Peyer's patch (tissue), 4 donors: ENCODE results near the gene IGF1.

Experiments
- CTCF ChIP-seq, 6 experiments: fragments of 450-650 bp in 4 of 6; fragments of 200-600 bp in 2 of 6; sonication (generic) in 1 of 6; IDR thresholded peaks; one replicate each; pipeline ENCODE4 v1.5.1; 2017 to 2019; ENCODE audit warnings: antibody characterized with exemption in 6 of 6, mild to moderate bottlenecking in 3 of 6, moderate library complexity in 1 of 6
- POLR2A ChIP-seq, 2 donors: fragments of 450-650 bp; IDR thresholded peaks; one replicate each; pipeline ENCODE4 v1.5.1; 2017; ENCODE audit warnings: antibody characterized with exemption in 2 of 2, mild to moderate bottlenecking in 2 of 2, moderate library complexity in 2 of 2

DNA sequence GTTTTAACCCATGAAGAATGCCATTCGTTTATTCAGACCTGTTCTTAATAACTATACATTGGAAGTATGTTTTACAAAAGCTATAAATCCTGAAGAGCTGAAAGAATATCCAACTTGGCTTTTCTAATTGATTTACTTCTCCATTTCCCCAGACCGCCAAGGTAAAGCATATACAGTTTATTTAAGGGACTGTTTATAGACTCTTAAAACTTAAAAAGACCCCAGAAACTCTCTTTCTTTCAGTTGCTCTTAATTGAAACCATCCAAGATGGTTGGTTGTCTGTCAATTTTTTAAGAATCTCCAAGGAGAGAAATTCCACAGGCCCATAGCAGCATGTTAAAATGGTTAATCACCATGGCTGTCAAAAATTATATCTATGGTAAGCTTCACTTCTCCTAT is 8.8 kb downstream of the IGF1 start:
- TF ChIP-seq CTCF (IDR thresholded peaks at IDR 0.05) (no peak), POLR2A (IDR thresholded peaks at IDR 0.05) (no peak)
